GM04504 (cell line): ENCODE data around the gene TRDN.

Experiments used
- DNase-seq: peaks from one replicate; pipeline ENCODE4 v3.0.0-alpha.2; 2012; ENCODE audit warnings: low read depth

TRDN gene

DNA sequence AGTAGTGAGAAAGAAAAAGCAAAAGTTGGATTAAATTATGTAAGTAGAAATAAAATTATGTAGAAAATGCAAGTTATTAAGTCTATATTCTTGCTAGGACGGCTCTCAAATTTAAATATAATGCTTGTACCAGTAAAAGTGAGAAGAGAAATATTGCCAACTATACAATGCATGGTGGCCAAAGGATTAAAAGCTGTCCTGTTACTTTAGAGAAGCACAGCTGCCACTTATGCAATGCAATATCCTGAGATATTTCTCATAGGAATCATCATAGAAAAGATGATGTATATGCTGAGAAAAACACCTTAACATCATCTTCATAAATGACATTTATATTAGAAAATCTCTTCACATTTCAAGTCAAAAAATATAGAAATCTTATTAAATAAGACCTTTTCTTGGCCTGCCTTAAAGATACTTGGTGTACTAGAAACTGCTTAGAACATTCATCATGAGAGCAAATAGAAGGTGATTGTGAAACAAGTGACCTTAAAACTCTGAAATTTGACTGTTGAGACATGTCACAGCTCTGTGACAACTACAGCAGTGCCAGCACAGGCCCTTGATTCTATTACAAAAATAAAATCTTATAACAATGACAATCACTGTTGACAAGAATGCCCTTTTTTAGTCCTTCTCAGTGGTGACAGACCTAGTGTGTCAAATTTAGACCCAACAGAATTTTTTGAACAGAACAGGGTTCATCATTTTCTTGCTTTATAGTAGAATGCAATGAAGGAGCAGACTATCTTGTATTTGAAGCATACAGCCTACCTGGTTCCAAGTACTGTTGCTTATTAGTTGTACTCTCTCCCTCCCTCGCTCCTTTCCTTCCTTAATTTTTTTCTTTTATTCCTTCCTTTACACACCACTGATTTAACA lies 467.6 kb downstream of the TRDN start:
- no peak for DNase-seq

DNA sequence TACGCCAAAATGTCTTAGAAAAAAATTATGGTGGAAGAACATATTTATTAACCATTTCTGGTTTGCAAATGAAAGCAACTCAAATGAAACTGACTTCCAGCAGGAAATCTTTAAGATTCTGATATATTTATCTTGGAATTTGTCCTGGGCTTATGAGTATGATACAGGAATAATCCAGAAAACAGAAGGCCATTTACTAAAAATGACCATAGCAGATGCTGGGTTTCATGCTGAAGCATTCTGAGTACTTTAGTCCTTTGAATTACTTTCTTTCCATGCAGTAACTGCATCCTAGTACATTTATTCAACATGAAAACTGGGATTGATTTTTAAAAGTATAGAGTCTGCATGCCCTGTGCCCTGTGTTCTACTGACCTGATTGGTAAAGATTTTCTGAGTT lies 468.3 kb downstream of the TRDN start:
- no peak for DNase-seq
